ENCODE measurements around the gene DNPEP.

- TF ChIP-seq CTCF (tag by site-specific recombination; IDR thresholded peaks at IDR 0.05): no peak
- TF ChIP-seq ZNF404 (tag by site-specific recombination; IDR thresholded peaks at IDR 0.05): no peak
- TF ChIP-seq ZBTB7A (tag by site-specific recombination; IDR thresholded peaks at IDR 0.05; ENCODE audit: low read depth): no peak
- no peak for TF ChIP-seq HOXC10 (CRISPR knock-in tag; IDR thresholded peaks at IDR 0.05)
- no peak for TF ChIP-seq ZNF266 (tag by site-specific recombination; IDR thresholded peaks at IDR 0.05; ENCODE audit: low read depth)
Measured at GRCh38 chr2:219399716-219400478, 12.2 kb upstream of the DNPEP start.
